ENCODE data around the gene COL6A5.
"Not testable (repeated sequence)": the region's sequence is repeated elsewhere in the genome, so short reads cannot be mapped to it uniquely, and the experiment has no call there.

The COL6A5 gene

GRCh38 chr3:130448155-130448554 lies 102.7 kb downstream of the COL6A5 start:
- not testable (repeated sequence) for DNase-seq (ENCODE audit: low spot score)

- no peak for DNase-seq (ENCODE audit: low spot score)
Observed at GRCh38 chr3:130456540-130456939, 111.1 kb downstream of the COL6A5 start.

GRCh38 chr3:130457671-130458070 lies 112.2 kb downstream of the COL6A5 start:
- DNase-seq (ENCODE audit: low spot score) = no peak

GRCh38 chr3:130459944-130460343 lies 114.5 kb downstream of the COL6A5 start:
- DNase-seq (ENCODE audit: low spot score) = no peak

GRCh38 chr3:130462089-130462488 lies 116.6 kb downstream of the COL6A5 start:
- DNase-seq (ENCODE audit: low spot score) = no peak

- DNase-seq (ENCODE audit: low spot score) = no peak
Observed at GRCh38 chr3:130463221-130463620, 117.7 kb downstream of the COL6A5 start.

GRCh38 chr3:130465521-130465920 lies 120.0 kb downstream of the COL6A5 start:
- DNase-seq (ENCODE audit: low spot score) = no peak

GRCh38 chr3:130468311-130468710 lies 122.8 kb downstream of the COL6A5 start:
- no peak for DNase-seq (ENCODE audit: low spot score)

GRCh38 chr3:130470126-130470525 lies 124.7 kb downstream of the COL6A5 start:
- no peak for DNase-seq (ENCODE audit: low spot score)

- DNase-seq (ENCODE audit: low spot score) = no peak
Observed at GRCh38 chr3:130473416-130473815, 127.9 kb downstream of the COL6A5 start.

GRCh38 chr3:130480736-130481135 lies 135.3 kb downstream of the COL6A5 start:
- no peak for DNase-seq (ENCODE audit: low spot score)

- no peak for DNase-seq (ENCODE audit: low spot score)
Observed at GRCh38 chr3:130488288-130488687, 142.8 kb downstream of the COL6A5 start.

GRCh38 chr3:130488769-130489450 lies 143.4 kb downstream of the COL6A5 start:
- DNase-seq (ENCODE audit: low spot score) = no peak

GRCh38 chr3:130490241-130490640 lies 144.8 kb downstream of the COL6A5 start:
- DNase-seq (ENCODE audit: low spot score) = no peak

GRCh38 chr3:130491431-130491830 lies 146.0 kb downstream of the COL6A5 start:
- DNase-seq (ENCODE audit: low spot score) = no peak

- no peak for DNase-seq (ENCODE audit: low spot score)
Observed at GRCh38 chr3:130504701-130505100, 159.2 kb downstream of the COL6A5 start.

GRCh38 chr3:130506031-130506430 lies 160.6 kb downstream of the COL6A5 start:
- DNase-seq (ENCODE audit: low spot score) = no peak

- DNase-seq (ENCODE audit: low spot score) = no peak
Observed at GRCh38 chr3:130507746-130508145, 162.3 kb downstream of the COL6A5 start.

- DNase-seq (ENCODE audit: low spot score) = no peak
Observed at GRCh38 chr3:130509008-130509407, 163.5 kb downstream of the COL6A5 start.

- no peak for DNase-seq (ENCODE audit: low spot score)
Observed at GRCh38 chr3:130514681-130515080, 169.2 kb downstream of the COL6A5 start.

- DNase-seq (ENCODE audit: low spot score) = no peak
Observed at GRCh38 chr3:130515755-130516154, 170.3 kb downstream of the COL6A5 start.

- no peak for DNase-seq (ENCODE audit: low spot score)
Observed at GRCh38 chr3:130516645-130517512, 171.4 kb downstream of the COL6A5 start, which contains the start of gene COL6A6. Gene COL6A6 (plus strand): TSS chr3:130517177. CDS start chr3:130560365, 43,188 bp downstream.

- no peak for DNase-seq (ENCODE audit: low spot score)
Observed at GRCh38 chr3:130517602-130518001, 172.1 kb downstream of the COL6A5 start.
